Endothelial cell of umbilical vein (primary cell): ENCODE measurements around the gene KAZN.

ENCODE experiments used
- EZH2 ChIP-seq: IDR thresholded peaks from 2 replicates; pipeline ENCODE4 v1.6.1; 2012; ENCODE audit warnings: borderline replicate concordance, low read depth, mild to moderate bottlenecking, moderate library complexity, low read length, inconsistent platforms; ENCODE audit not compliant: severe bottlenecking
- FOS ChIP-seq: IDR thresholded peaks from 2 replicates; pipeline ENCODE4 v1.6.1; 2011; ENCODE audit warnings: mild to moderate bottlenecking, low read length, moderate library complexity, borderline replicate concordance; ENCODE audit not compliant: insufficient read depth
- JUN ChIP-seq: IDR thresholded peaks from 2 replicates; pipeline ENCODE4 v1.6.1; 2011; ENCODE audit warnings: borderline replicate concordance, low read depth; ENCODE audit not compliant: insufficient read length, insufficient read depth
- MAX ChIP-seq: IDR thresholded peaks from 2 replicates; pipeline ENCODE4 v1.6.1; 2011; ENCODE audit not compliant: insufficient read depth, insufficient read length
- MYC ChIP-seq: IDR thresholded peaks from one replicate; pipeline ENCODE4 v1.6.1; 2011; ENCODE audit warnings: mild to moderate bottlenecking, low read depth, low read length
- POLR2A ChIP-seq: IDR thresholded peaks from 2 replicates; pipeline ENCODE4 v1.6.1; 2012; ENCODE audit warnings: low read depth, mild to moderate bottlenecking, control low read depth, low read length
- POLR2AphosphoS5 ChIP-seq: IDR thresholded peaks from 2 replicates; pipeline ENCODE4 v1.6.1; 2012; ENCODE audit warnings: low read depth, mild to moderate bottlenecking, control low read depth, low read length, moderate library complexity; ENCODE audit not compliant: insufficient read depth
- TF ChIP-seq, protein P1 (sequence below), 2 donors: IDR thresholded peaks; 1 replicate in 1 of 2; 2 replicates in 1 of 2; pipeline ENCODE4 v1.5.1; 2011; ENCODE audit warnings: low read length in 2 of 2, mild to moderate bottlenecking in 2 of 2, moderate library complexity in 2 of 2, control low read depth in 1 of 2, inconsistent platforms in 1 of 2, low read depth in 1 of 2; ENCODE audit not compliant: insufficient read depth in 1 of 2; ENCODE audit errors: extremely low read depth in 1 of 2

DNA sequence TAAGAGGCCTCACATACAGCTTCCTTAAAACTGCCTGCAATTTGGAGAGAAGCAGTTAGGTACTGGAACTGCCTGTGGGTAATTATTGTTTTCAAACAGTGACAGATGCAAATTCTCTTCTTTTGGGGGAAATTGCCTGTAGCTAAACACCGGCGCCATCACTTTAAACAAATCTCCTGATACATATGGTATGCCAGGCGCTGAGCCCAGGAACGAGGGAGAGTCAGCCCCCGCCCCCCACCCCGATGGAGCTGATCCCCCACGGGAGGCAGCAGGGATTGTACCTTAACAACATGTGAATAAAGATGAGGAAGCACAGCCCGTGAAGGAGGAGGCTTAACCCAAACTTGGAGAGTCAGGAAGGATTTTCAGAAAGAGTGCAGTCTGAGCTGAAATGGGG lies 562.1 kb downstream of the KAZN start:
- TF ChIP-seq POLR2A, result no peak
- no peak for TF ChIP-seq EZH2
- TF ChIP-seq JUN, result no peak
- TF ChIP-seq, protein P1, sequence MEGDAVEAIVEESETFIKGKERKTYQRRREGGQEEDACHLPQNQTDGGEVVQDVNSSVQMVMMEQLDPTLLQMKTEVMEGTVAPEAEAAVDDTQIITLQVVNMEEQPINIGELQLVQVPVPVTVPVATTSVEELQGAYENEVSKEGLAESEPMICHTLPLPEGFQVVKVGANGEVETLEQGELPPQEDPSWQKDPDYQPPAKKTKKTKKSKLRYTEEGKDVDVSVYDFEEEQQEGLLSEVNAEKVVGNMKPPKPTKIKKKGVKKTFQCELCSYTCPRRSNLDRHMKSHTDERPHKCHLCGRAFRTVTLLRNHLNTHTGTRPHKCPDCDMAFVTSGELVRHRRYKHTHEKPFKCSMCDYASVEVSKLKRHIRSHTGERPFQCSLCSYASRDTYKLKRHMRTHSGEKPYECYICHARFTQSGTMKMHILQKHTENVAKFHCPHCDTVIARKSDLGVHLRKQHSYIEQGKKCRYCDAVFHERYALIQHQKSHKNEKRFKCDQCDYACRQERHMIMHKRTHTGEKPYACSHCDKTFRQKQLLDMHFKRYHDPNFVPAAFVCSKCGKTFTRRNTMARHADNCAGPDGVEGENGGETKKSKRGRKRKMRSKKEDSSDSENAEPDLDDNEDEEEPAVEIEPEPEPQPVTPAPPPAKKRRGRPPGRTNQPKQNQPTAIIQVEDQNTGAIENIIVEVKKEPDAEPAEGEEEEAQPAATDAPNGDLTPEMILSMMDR (IDR thresholded peaks at IDR 0.05; ENCODE audit: extremely low read depth in 1 of 2, insufficient read depth in 1 of 2, low read depth in 1 of 2, low read length in 2 of 2), result no peak
- no peak for TF ChIP-seq POLR2AphosphoS5
- TF ChIP-seq MAX, result no peak
- TF ChIP-seq FOS, result no peak
- TF ChIP-seq MYC, result no peak
